Activated T-cell treated with anti-CD3 and anti-CD28 coated beads for 4 hours (primary cell): ENCODE results near the gene AHNAK2.
"Not testable (repeated sequence)": the region's sequence is repeated elsewhere in the genome, so short reads cannot be mapped to it uniquely, and the experiment has no call there.

Source experiments
- DNase-seq: peaks from one replicate; pipeline ENCODE4 v3.0.0-alpha.2; 2020

Gene AHNAK2

DNA sequence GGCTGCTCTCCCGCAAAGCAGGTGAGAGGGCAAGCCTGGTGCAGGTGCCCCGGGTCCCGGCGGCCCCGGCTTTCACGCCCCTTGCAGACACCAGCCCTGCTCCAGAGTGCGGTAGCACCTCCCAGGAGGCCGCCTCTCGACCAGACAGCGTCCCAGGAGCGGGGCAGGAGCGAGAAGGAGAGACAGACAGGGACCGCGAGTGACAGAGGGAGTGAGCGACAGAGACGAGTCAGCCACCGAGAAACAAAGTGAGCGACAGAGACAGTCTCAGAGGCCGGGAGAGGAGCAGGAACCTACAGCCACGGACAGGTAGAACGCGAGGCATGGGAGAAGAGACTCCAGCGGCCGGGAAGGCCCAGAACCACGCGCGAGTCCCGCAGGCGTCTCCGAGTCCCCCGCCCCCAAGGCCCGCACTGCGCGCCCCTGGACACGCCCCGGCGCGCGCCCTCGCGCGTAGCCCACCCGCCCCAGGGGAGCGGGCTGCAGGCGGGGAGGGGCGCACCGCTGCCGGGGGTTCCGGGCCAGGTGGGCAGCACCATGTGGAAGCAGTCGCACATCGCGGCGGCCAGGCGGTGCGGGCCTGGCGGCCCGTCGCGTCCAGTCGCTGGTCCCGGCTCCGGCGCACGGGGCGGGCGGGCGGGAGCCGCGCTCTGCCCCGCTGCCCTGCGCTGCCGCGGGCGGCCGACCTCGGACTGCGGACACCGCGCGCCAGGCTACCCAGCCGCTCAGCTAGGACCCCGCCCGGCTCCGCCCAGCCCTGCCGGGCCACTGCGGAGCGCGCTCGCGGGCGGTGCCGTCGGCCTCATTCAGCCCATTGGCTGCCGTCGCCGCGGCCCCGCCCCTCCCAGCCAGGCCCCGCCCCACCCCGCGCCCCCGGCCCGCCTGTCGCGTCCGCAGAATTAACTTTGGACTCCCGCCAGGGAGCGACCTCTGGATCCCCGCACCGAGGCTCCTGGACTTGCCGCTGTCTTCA is at the start of gene AHNAK2:
TSS of gene AHNAK2 (minus strand) at position 694 of the 973 bp plus-strand sequence. CDS start at position 557, 137 bp downstream.
- no peak for DNase-seq

DNA sequence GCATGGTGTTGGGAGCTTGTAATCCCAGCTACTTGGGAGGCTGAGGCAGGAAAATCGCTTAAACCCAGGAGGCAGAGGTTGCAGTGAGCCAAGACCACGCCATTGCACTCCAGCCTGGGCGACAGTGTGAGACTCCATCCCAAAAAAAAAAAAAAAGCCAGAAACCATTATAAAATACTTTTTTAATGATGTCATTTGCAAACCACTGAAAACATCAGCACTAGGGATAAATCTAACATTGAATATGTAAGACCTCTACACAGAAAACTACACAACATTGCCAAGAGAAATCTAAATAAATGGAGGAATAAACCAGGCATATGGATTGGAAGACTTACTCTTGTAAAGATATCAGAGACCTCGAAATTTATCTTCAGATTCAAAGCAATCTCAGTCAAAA is 49.5 kb upstream of the AHNAK2 start:
- not testable (repeated sequence) for DNase-seq

DNA sequence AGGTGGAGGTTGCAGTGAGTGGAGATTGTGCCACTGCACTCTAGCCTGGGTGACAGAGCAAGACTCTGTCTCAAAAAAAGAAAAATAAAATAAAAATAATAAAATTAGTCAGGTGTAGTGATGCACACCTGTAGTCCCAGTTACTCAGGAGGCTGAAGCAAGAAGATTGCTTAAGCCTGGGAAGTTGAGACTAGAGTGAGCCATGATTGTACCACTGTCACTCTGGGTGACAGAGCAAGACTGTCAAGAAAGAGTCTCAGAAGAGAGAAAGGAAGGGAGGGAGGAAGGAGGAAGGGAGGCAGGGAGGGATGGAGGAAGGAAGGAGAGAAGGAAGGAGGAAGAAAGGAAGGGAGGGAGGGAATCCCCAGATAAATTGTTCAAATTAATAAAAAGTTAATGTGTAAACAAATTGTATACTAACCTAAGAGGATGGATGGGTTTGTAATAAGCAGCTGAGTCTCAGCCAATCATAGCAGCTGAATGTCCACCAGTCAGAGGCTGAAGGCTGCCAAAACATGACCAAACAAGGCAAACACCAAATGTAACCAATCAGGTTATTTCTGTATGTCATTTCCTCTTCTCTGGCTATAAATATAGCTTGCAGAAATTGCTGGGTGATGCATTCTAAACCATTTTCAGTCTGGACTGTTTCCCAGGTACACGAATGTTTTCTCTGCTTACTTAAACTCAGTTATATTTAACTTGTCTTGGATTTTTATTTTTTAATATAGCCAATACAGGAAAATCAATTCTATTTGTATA is 48.8 kb upstream of the AHNAK2 start:
- no peak for DNase-seq

DNA sequence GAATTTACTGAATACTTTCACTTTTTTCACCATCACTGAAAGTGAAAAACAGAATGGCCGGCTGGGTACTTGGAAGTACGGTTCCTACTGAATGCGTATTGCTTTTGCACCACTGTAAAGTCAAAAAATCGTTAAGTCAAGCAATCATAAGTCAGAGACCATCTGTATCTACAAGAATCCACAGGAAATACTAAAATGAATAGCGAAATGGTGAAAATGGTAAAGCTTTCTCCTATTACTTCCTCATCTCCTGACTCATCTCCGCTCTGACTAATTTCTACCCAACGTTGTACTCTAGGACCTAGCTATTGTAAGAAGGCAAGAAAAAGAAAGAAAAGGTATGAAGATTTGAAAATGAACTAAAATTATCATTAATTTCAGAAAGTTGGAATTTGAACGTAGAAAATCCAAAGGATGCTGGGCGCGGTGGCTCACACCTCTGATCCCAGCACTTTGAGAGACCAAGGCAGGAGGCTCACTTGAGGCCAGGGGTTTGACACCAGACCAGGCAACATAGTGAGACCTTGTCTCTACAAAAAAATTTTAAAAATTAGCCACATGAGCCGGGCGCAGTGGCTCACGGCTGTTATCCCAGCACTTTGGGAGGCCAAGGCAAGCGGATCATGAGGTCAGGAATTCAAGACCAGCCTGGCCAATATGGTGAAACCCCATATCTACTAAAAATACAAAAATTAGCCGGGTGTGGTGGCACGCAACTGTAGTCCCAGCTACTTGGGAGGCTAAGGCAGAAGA is 48.0 kb upstream of the AHNAK2 start:
- no peak for DNase-seq

DNA sequence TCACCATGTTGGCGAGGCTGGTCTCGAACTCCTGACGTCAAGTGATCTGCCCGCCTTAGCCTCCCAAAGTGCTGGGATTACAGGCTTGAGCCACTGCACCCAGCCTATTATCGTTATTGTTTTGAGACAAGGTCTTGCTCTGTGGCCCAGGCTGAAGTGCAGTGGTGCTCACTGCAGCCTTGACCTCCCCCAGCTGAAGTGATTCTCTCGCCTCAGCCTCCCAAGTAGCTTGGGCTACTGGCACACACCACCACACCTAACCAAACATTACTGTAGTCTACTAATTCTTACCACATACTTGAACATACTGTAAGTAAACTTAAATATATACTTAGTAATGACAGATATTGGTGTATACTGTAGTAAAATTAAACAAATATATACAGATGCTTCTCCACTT is 47.3 kb upstream of the AHNAK2 start:
- DNase-seq: no peak

DNA sequence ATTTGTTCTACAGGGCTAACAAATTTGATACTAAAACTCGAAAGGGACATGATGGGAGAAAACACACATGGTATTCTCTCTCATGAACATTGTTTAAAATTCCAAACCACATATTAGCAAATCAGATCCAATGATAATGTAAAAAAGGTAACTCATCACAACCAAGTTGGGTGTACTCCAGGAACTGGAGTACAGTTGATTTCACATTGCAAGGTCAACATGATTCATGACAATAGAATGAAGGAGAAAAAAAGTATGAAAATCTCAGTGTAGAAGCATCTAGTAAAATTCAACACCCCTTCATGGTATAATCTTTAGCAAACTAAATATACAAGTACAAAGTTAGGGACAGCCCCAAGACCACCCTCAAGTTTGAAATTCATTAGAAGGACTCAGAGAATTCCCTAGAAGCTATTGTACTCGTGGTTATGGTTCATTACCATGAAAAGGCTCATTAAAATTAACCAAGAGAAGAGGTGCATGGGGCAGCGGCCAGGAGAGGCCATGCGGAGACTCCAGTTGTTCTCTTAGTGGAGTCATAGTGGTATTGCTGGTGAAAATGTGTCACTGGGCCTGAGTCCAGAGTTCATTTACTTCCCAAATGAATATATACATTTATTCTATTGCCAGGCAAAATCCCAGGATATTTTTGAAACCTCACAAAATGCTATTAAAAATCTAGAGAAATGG is 45.8 kb upstream of the AHNAK2 start:
- DNase-seq: no peak

DNA sequence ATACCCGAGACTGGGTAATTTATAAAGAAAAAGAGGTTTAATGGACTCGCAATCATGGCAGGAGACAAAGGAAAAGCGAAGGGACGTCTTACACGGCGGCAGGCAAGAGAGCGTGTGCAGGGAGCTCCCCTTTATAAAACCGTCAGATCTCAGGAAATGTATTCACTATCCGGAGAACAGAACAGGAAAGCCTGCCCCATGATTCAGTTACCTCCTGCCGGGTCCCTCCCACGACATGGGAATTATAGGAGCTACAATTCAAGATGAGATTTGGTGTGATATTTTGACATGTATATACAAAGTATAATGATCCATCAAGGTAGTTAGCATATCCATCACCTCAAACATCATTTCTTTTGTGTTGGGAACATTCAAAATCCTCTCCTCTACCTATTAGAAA is 45.0 kb upstream of the AHNAK2 start:
- no peak for DNase-seq

DNA sequence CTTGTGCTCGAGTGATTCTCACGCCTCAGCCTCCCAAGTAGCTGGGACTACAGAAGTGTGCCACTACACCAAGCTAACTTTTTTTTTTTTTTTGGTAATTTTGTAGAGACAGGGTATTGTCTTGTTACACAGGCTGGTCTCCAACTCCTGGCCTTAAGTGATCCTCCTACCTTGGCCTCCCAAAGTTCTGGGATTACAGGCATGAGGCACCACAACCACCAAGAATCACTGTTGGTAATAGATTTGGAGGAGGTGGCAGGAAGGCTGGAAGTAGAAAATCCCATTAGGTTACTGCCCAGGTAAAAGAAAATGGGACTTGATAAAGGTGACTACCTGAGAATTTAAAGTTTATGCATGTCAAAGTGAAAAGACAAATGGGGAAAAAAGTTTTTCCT is 44.1 kb upstream of the AHNAK2 start:
- DNase-seq: no peak

DNA sequence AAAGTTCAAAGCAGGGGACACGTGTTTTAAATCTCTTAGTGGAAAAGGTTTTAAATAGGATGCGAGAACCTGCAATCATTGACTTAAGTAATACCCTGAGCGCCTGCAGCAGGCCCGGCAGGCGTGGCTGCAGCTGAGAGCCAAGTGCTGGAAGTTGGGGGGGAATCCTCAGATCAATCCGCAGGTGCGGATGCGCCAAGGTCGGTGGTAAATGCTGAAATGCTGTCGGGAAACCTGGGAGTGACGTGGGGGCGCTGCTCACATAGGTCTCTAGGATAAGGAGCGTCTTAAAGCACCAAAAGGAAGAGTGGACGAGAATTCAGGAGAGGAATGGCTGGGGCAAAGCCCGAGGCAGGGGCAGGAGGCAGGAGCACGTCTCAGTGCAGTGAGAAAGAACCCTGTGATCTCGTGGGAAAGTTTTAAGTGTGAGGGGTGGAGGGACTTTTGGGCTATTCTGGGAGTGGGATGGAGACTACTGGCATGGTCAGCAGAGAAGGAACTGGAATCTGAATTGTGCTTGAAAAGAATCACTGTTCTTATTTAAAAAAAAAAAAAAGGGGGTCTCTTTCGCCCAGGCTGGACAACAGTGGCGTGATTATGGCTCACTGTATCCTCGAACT is 43.6 kb upstream of the AHNAK2 start:
- DNase-seq: peak; percentile 16

DNA sequence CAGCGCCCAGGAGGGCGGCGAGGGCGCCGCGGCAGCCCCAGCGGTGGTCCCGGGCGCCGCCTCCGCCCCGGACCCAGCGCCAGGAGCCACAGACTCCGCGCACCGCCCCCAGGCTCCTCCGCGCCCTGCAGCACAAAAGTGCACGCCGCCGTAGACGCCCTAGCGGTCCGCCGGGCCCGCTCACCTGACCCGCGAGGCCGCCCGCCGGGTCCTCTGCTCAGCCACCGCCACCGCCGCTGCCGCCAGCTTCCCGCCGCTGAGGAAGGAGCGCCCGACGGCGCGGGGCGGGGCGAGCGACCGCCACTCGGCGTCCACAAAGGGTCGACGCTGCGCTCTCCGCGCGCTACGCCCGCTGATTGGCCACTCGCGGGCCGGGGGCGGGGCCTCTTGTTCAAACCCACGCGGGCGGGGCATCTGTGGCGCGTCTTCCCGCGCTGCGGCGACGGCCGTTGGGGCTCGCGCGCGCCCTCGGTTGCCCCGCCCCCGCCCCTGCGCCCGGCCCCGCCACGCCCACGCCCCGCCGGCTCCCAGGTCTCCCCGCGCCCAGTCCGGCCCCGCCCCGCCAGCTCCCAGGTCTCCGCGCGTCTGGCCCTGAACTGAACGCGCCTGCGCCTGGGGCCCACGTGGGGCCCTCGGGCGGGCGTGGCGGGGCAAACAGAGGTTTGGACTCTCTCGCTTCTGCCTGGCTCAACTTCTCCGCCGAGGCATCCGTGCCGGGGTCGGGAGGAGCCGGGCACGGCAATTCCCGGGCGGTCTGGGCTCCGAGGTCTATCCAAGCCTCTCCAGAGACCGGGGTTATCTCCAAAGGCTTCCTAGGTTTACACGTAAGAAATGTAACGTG is 42.9 kb upstream of the AHNAK2 start, which contains the start of gene CDCA4:
TSS of gene CDCA4 (minus strand) at position 269 of the 841 bp plus-strand sequence. CDS start 9,154 bp downstream, outside the sequence.
- DNase-seq: peak; percentile 97

DNA sequence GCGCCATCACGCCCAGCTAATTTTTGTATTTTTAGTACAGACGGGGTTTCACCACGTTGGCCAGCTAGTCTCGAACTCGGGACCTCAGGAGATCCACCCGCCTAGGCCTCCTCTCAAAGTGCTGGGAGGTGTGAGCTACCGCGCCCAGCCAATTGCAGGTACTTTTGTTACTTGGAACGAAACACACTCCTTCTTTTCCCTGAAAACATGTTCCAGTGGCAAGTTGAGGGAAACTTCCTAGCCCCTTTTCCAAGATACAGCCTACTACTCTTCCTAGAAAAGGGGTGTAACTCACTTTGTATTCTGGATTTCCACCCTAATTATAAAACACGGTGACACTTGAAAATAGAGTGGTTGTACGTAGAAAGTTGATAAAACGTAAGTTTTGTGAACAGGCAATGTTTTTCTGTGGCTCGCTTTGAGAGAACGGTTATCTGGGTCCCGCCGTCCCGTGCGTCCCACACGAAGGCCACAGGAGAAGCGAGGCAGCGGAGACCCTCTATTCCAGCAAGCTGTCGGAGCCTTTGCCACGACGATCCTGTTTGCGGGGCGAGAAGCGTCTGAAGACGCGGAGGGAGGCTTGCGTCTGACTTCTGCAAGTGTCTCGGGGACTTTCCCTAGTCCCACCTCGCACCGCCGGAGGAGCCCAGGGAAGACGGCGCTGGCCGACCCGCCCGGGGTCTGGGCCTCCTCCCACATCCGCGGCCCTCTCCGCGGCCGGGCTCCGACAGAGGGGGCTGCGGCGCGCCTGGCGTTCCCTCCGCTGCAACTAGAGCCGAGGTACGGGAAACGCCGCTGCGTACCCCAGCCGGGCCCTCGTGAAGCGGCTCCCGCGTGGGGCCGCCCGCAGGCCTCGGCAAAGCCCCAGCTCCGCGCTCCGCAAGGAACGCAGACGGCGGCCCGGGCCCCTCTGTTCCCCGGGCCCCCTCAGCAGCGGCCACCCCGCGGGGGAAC is 42.0 kb upstream of the AHNAK2 start:
- DNase-seq: peak; percentile 36

DNA sequence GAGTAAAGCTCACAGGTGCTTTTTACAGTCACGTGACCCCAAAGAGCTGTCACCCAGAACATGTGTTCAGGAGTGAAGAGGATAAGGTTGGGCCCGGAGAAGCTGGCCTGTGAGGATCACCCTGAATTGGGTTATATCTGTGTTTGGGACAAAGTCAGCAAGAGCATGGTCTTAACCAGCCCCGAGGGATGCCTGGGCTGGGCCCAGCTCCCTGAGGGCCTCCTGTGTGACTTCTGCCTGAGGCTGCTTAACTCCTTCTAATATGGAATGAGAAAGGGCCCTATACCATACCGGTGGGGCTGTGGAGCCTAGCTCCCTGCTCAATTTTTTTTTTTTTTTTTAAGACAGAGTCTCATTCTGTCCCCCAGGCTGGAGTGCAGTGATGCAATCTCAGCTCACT is 40.2 kb upstream of the AHNAK2 start:
- no peak for DNase-seq

DNA sequence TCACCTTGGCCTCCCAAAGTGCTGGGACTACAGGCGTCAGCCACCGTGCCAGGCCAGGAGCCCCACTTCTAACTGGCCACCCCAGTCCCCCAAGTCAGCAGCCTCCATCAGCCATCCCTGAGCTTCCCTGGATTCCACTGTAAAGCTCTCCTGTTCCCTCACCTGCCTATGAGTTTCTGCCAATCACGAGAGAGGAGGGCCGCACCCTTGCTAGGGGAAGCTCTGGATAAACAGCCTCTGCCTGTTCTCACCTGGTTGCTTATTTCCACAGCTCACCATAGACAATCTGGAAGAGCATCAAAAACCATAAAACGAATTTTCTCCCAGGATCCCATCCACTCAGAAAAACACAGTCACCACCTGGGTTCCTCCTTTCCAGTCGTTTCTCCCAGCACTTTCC is 37.7 kb upstream of the AHNAK2 start:
- DNase-seq: no peak

DNA sequence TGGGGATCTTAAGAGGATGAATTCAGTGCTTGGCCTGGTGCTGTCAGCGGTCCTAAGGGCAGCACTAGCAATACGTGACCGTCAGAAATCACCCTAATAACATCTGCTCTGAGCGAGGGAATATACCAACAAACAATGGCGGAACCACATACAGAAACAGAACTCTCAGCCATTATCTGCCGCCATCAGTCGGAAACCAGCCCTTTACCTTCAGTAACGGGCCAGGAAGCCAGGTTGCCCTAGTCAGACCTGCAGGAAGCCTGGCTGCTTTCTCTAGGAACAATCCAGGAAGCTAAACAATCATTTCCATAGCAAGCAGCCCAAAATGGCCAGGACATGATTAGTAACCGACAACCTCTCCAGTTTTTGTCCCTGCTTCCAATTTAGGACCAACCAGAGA is 37.1 kb upstream of the AHNAK2 start:
- DNase-seq: no peak

DNA sequence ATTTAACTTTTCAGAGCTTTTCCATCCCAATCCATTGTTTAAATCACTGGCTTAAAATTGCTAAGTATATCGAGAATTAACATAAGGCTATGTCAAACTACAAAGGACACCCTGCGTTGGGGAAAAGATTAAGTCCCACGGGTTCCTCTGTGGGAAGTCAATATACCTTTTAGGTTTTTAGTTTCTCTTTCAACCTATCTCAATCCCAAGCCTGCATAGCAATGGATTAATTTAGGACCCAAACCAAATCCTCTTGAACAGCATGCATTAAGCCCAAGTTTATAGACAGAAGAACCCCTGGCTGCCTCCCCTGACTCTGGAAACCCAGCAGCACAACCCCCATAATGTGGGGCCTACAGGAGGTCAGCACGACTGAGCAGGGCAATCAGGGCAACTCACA is 36.5 kb upstream of the AHNAK2 start:
- DNase-seq: no peak

DNA sequence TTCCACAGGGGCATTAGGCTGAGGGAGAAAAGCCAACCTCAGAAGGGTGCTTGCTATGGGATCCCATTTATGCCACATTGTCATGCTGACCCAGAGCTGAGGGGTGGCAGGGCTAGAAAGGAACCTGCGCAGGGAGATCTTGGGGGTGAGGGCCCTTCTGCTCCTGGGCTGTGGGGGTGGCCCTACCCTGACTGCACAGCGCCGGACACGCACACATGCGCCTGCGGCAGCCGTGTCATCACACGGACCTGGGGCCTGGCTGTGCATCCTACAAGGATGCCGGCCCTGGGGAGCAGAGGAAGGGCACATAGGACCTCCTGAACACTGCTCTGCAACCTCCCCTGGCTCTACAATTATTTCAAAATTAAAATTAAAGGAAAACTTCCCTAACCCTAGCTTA is 35.9 kb upstream of the AHNAK2 start:
- no peak for DNase-seq

DNA sequence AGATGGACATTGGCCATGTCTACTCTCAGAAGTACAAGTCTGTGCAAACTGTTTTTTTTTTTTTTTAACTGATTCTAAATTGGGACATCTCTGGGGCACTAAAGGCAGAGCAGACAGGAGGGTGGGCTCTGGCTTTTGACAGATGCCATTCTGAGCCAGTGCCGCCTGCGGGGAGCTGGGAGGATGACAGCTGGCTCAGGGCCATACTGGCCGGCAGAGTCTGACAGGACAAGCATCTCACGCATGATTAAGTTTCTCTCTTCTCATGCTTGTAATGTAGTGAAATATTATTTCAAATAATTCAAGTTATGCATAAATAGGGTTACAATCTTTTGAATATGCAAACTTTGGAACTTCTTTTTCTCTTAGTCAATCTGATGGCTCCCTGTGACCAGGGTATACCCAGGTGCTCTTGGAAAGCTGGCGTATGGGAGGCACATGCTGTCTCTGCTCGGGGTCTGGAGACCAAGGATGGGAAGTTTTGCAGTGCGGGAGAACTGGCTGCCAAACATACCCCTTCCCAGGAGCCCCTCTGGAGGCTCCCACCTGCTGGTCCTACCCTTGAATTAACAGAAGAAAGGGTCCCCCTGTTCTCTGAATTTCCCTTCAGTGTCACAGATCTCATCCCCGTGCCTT is 35.1 kb upstream of the AHNAK2 start:
- no peak for DNase-seq

DNA sequence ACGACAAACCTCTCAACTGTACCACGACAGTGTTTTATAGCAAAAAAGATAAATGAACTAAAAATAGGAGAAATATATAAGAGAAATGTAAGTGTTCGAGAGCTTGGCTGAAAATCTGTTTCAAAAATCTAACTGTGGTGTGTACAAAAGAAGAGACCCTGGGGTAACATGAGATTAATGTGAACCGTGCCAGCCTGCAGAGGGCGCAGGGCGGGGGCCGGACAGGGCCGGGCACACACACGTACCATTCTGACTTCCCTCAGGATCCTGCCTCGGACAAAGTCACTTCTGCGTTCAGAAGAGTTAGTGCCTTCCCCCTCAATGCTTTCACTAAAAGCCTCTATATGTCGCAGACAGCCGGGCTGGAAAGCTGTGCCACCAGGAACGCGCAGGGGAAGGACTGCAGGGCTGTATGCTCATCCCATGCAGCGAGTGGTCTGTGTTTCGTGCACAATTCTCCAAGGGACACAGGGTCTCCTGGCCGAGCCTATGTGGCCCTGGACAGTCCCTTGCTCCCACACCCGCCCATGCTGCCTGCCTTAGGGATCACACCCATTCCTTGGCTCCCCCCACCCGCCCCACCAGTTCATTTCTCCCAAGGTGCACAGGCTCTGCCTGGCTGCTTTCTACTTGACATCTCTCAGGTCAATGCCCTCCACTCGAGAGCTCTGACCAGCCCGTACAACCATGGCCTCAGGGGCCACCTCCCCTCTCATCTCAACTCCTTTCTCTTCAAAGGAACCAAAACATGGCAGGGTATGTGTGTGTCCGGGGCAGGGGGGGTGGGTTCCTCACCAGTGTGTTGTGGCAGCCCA is 34.2 kb upstream of the AHNAK2 start:
- no peak for DNase-seq
